ENCODE measurements around the gene HES3. TPM values are rescaled to one million over a fixed set of nuclear protein-coding genes. Genes with fewer than 3 reads are reported as not detected.

The HES3 gene
- total RNA-seq, 1 donor from 2014 or later = not detected

DNA sequence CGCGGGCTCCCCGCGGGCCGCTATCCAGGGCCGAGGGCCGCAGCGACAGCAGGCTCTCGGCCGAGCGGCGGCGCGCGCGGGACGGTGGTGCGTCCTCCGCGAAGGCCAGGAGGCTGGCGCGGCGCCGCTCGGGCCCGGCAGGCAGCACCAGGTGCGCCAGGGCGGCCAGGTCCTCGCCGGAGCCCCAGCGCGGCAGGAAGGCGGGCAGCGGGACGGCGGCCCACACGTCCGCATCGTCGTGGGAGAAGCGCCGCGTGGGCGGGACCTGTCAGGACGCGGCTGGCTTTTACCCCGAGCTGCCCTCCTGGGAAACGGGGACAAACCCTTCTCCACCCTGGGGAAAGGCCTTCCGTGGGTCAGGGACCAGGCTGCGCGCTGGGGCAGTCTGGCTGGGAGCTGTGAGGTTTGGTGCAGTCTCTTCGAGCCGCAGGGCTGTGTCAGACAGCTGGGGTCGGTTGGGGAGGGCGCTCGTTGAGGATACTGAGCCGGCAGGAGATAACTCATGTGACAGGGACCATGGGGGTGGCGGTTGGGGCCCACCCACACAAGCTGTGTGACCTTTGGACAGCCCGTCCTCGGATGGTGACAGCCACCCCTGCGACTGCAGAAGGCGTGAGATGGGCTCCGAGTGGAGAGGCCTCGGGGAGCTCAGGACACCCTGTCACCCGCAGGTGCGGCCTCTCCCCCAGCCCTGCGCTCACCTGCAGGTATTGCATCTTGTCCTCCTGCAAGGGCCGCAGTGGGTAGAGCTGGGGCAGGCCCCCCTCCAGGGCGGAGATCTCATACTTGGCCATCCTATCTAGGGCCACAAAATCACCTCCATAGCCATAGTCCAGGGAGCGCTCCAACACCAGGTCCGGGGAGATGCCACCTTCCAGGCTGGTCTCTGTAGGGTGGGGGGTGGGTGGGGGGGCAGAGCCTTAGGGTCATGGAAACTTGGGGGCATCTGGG, 6.0 kb downstream of the HES3 start:
- H3K4me3 Mint-ChIP-seq = no peak overlapping the region
- no peak for DNase-seq (ENCODE audit: low spot score in 2 of 2, unreplicated experiment in 2 of 2)
- peaks cover 4% of the 10 kb centered on the region for H3K4me1 Mint-ChIP-seq
- H3K36me3 Mint-ChIP-seq = no peaks in the 10 kb centered on the region
- H3K9me3 Mint-ChIP-seq = no peaks in the 10 kb centered on the region
- TF ChIP-seq, protein P1, sequence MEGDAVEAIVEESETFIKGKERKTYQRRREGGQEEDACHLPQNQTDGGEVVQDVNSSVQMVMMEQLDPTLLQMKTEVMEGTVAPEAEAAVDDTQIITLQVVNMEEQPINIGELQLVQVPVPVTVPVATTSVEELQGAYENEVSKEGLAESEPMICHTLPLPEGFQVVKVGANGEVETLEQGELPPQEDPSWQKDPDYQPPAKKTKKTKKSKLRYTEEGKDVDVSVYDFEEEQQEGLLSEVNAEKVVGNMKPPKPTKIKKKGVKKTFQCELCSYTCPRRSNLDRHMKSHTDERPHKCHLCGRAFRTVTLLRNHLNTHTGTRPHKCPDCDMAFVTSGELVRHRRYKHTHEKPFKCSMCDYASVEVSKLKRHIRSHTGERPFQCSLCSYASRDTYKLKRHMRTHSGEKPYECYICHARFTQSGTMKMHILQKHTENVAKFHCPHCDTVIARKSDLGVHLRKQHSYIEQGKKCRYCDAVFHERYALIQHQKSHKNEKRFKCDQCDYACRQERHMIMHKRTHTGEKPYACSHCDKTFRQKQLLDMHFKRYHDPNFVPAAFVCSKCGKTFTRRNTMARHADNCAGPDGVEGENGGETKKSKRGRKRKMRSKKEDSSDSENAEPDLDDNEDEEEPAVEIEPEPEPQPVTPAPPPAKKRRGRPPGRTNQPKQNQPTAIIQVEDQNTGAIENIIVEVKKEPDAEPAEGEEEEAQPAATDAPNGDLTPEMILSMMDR (IDR thresholded peaks at IDR 0.05; ENCODE audit: unreplicated experiment) = no peak
- H3K27ac Mint-ChIP-seq = no peak overlapping the region
- peaks cover 75% of the 10 kb centered on the region for H3K27me3 Mint-ChIP-seq (ENCODE audit: low read depth)

DNA sequence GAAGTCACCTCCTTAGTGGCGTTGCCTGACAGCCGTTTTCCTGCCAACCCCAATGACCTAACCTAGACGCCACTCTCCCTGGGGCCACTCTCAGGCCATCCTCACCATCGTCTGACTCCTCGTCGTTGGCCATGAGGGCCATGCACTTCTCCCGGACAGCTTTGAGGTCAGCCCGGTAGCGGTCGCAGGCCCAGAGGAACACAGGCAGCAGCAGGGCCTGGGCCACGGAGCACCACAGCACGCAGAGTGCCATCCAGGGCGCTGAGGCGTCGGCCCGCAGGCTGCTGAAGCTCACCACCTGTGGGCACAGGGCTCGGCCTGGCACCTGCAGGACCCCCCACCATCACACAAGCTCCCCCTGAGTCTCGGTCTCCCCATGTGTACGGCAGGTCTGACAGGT, 7.3 kb downstream of the HES3 start:
- no peaks in the 10 kb centered on the region for H3K9me3 Mint-ChIP-seq
- H3K36me3 Mint-ChIP-seq = no peaks in the 10 kb centered on the region
- TF ChIP-seq, protein P1 (IDR thresholded peaks at IDR 0.05; ENCODE audit: unreplicated experiment) = no peak
- no peak for DNase-seq (ENCODE audit: low spot score in 2 of 2, unreplicated experiment in 2 of 2)
- H3K4me3 Mint-ChIP-seq = no peak overlapping the region
- peaks cover 66% of the 10 kb centered on the region for H3K27me3 Mint-ChIP-seq (ENCODE audit: low read depth)
- H3K27ac Mint-ChIP-seq = no peak overlapping the region
- peaks cover 4% of the 10 kb centered on the region for H3K4me1 Mint-ChIP-seq

DNA sequence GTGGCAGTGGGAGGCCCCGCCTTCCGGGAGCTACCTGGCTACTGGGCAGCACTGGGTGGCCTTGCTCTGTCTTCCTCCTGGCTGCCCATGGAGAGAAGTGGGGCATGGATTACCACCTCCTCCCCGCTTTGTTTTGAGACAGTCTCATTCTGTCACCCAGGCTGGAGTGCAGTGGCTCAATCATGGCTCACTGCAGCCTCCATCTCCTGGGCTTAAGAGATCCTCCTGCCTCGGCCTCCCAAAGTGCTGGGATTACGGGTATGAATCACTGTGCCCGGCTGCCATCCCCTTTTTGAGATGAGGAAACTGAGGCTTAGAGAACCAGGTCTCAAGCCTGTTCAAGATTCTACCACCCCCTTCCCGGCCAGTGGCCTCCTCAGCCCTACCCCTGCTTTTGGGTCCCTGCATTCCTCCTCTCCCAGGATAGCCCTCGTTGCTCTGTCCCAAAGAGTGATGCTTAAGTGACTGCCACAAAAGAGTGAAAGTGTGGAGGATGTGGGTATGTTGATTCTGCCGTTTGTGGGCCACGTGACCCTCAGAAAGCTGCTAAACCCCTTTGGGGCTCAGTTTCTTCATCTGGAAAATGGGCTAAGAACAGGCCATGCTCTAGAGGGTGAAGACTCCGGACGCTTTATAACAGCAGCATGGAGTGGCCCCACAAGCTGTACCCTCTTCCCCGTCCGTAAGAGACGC, 7.8 kb downstream of the HES3 start:
- Mint-ChIP-seq H3K36me3 (no peaks in the 10 kb centered on the region), H3K9me3 (no peaks in the 10 kb centered on the region), H3K27me3 (ENCODE audit: low read depth) (peaks cover 63% of the 10 kb centered on the region), H3K4me3 (no peak overlapping the region), H3K4me1 (no peaks in the 10 kb centered on the region), H3K27ac (no peak overlapping the region)
- TF ChIP-seq, protein P1 (IDR thresholded peaks at IDR 0.05; ENCODE audit: unreplicated experiment) = no peak
- no peak for DNase-seq (ENCODE audit: low spot score in 2 of 2, unreplicated experiment in 2 of 2)

DNA sequence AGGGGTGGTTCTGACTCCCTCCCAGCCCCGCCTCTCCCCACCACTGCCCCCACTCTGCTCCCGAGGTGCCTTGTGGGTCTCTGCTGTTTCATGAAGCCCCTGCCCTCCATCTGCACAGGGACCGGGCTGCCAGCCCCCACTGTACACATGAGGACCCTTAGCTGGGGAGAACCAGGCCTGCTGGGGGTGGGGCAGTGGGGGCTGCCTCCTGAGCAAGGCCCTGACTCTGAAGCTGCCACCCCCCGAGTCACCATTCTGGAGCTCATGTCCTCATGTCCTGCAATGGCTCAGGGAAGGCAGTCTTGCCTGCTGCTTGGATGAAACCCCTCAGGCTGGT, 8.4 kb downstream of the HES3 start:
- no peak overlapping the region for H3K4me3 Mint-ChIP-seq
- H3K36me3 Mint-ChIP-seq = no peaks in the 10 kb centered on the region
- no peaks in the 10 kb centered on the region for H3K4me1 Mint-ChIP-seq
- H3K27me3 Mint-ChIP-seq (ENCODE audit: low read depth) = peaks cover 63% of the 10 kb centered on the region
- no peak overlapping the region for H3K27ac Mint-ChIP-seq
- DNase-seq (ENCODE audit: low spot score in 2 of 2, unreplicated experiment in 2 of 2) = no peak
- TF ChIP-seq, protein P1 (IDR thresholded peaks at IDR 0.05; ENCODE audit: unreplicated experiment) = no peak
- no peaks in the 10 kb centered on the region for H3K9me3 Mint-ChIP-seq

DNA sequence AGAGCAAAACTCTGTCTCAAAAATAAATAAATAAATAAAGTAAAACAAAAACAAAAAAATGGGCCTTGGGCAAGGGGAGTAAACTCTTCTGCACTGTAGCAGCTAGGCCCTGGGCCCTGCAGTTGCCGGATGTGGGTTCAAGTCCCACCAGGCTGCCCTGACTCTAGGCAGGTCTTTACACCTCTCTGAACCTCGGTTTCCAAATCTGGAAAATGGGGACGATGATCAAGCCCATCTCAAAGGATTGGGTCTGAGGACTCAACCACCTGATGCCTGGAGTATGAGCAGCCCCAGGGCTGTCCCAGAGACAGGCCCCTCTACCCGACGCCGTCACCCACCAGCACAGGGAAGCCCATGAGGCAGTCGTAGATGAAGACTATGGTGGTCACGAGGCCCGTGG, 9.4 kb downstream of the HES3 start:
- Mint-ChIP-seq H3K4me3 (no peak overlapping the region), H3K27ac (no peak overlapping the region), H3K27me3 (ENCODE audit: low read depth) (peaks cover 63% of the 10 kb centered on the region), H3K9me3 (no peaks in the 10 kb centered on the region), H3K36me3 (no peaks in the 10 kb centered on the region), H3K4me1 (no peaks in the 10 kb centered on the region)
- no peak for DNase-seq (ENCODE audit: low spot score in 2 of 2, unreplicated experiment in 2 of 2)
- TF ChIP-seq, protein P1 (IDR thresholded peaks at IDR 0.05; ENCODE audit: unreplicated experiment) = no peak

All from mesothelial cell of epicardium (in vitro differentiated cells).